Measurements from ENCODE around the gene RPL37. TPM values are rescaled to one million over a fixed set of nuclear protein-coding genes. Genes with fewer than 3 reads are reported as not detected.

The RPL37 gene
- total RNA-seq, 1 donor, result 247 TPM

DNA sequence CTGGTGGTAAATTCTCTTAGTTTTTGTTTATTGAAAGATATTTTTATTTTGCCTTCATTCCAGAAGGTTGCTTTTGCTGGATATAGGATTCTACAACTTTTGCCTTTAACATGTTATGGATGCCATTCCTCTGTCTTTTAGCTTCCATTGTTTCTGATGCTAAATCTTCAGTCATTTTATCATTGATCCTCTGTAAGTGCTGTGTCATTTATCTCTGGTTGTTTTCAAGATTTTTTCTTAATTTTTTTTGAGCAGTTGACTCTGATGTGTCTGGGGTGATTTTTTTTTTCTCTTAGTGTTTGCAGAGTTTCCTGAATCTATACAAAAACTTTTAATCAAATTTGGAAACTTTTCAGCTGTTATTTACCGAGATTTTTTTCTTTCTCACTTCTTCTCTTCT lies 12.5 kb upstream of the RPL37 start:
- TF ChIP-seq, protein P1, sequence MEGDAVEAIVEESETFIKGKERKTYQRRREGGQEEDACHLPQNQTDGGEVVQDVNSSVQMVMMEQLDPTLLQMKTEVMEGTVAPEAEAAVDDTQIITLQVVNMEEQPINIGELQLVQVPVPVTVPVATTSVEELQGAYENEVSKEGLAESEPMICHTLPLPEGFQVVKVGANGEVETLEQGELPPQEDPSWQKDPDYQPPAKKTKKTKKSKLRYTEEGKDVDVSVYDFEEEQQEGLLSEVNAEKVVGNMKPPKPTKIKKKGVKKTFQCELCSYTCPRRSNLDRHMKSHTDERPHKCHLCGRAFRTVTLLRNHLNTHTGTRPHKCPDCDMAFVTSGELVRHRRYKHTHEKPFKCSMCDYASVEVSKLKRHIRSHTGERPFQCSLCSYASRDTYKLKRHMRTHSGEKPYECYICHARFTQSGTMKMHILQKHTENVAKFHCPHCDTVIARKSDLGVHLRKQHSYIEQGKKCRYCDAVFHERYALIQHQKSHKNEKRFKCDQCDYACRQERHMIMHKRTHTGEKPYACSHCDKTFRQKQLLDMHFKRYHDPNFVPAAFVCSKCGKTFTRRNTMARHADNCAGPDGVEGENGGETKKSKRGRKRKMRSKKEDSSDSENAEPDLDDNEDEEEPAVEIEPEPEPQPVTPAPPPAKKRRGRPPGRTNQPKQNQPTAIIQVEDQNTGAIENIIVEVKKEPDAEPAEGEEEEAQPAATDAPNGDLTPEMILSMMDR (IDR thresholded peaks at IDR 0.05; ENCODE audit: insufficient read depth, low read depth, low read length), result no peak
- H3K4me3 ChIP-seq (ENCODE audit: low read depth, low read length), result no peak overlapping the region
- no peak for DNase-seq (ENCODE audit: low read depth)

DNA sequence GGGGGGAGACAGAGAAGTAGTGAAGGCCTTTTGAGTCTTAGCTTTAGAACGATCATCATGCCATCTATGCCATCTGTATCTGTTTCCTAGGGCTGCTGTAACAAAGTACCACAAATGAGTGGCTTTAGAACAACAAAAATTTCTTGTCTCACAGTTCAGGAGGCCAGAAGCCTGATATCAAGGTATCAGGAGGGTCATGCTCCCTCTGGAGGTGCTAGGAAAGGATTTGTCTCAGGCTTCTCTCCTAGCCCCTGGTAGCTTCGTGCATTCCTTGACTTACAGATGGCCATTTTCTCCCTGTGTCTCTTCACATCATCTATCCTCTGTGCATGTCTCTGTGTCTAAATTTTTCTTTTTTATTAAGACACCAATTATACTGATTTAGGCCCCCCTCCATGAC lies 11.3 kb upstream of the RPL37 start:
- H3K4me3 ChIP-seq (ENCODE audit: low read depth, low read length), result no peak overlapping the region
- DNase-seq (ENCODE audit: low read depth), result no peak
- TF ChIP-seq, protein P1 (IDR thresholded peaks at IDR 0.05; ENCODE audit: insufficient read depth, low read depth, low read length), result no peak

DNA sequence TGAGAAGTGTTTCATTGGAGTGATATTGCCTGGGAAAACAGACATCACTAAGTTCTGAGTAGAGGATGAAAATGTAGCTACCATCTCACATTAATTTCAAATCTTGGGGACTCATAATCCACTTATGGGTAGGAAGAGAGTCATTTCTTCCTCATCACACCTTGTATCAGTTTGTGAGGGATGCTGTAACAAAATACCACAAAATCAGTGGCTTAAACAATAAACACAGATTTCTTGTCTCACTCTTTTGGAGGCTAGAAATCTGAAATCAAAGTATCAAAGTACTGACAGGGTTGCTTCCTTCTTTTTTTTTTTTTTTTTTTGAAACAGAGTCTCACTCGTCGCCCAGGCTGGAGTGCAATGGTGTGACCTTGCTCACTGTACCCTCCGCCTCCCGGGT lies 9.5 kb upstream of the RPL37 start:
- no peak for DNase-seq (ENCODE audit: low read depth)
- TF ChIP-seq, protein P1 (IDR thresholded peaks at IDR 0.05; ENCODE audit: insufficient read depth, low read depth, low read length), result no peak
- H3K4me3 ChIP-seq (ENCODE audit: low read depth, low read length), result no peak overlapping the region

GRCh38 chr5:40842351-40842750 lies 7.3 kb upstream of the RPL37 start:
- TF ChIP-seq, protein P1 (IDR thresholded peaks at IDR 0.05; ENCODE audit: insufficient read depth, low read depth, low read length), result no peak
- peak; percentile 38 for DNase-seq (ENCODE audit: low read depth)
- peak overlapping the region; percentile 48 for H3K4me3 ChIP-seq (ENCODE audit: low read depth, low read length)

DNA sequence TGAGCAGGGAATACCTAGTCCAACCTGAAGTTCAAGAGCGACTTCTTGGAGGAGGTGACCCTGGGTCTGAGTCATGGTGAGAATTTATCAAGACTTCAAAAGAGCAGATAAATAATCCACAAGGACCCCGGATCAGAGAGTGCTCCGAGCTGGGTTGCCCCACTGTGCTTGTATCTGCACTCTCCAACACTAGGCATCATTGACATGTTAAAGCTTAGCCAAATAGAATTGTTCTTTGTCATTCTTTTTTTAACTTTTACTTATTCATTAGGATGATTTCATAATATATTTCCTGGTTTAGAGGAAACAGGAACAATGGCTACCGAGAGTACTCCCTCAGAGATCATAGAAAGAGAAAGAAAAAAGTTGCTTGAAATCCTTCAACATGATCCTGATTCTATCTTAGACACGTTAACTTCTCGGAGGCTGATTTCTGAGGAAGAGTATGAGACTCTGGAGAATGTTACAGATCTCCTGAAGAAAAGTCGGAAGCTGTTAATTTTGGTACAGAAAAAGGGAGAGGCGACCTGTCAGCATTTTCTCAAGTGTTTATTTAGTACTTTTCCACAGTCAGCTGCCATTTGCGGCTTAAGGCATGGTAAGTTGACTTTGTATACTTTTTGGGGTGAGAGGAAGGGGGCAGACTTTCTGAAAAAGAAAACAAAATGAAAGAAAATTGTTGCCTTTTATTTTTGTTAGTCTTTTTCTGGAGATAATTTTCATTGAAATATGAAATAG lies 6.2 kb upstream of the RPL37 start, which contains the start of gene CARD6:
TSS of gene CARD6 (plus strand) at position 300 of the 738 bp plus-strand sequence. CDS start at position 316, 16 bp downstream.
- DNase-seq (ENCODE audit: low read depth), result peak; percentile 78
- TF ChIP-seq, protein P1 (IDR thresholded peaks at IDR 0.05; ENCODE audit: insufficient read depth, low read depth, low read length), result peak; percentile 21
- peak within 1 kb of the TSS; percentile 48 for H3K4me3 ChIP-seq (ENCODE audit: low read depth, low read length)

GRCh38 chr5:40838086-40838485 lies 3.1 kb upstream of the RPL37 start:
- DNase-seq (ENCODE audit: low read depth), result no peak
- no peak overlapping the region for H3K4me3 ChIP-seq (ENCODE audit: low read depth, low read length)
- TF ChIP-seq, protein P1 (IDR thresholded peaks at IDR 0.05; ENCODE audit: insufficient read depth, low read depth, low read length), result no peak

Data from fibroblast of villous mesenchyme (primary cell).